Effector CD8-positive, alpha-beta T cell (primary cell): Measurements from ENCODE around the gene PDK3.

ENCODE experiments used
- DNase-seq: peaks from one replicate; lab custom pipeline; 2025; lab: John Stamatoyannopoulos, UW

PDK3 gene

DNA sequence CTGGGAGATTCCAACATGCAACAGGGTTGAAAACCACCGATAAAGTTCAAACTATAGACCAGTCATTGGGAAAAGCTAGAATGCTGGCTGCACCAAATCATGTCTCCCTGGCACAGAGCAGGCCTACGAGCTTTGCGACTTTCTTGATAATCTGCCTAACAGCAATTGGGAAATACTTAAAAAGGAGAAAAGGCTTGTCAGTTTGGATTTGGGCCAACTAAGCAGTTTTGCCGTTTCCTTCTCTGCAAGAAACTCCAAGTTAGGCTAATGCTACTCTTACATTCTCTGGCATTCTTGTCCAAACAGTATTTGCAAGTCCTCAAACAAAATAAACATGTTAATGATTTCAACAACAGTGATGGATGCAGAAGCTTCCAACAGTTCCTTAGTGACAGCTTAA, 87.9 kb downstream of the PDK3 start:
- no peak for DNase-seq

DNA sequence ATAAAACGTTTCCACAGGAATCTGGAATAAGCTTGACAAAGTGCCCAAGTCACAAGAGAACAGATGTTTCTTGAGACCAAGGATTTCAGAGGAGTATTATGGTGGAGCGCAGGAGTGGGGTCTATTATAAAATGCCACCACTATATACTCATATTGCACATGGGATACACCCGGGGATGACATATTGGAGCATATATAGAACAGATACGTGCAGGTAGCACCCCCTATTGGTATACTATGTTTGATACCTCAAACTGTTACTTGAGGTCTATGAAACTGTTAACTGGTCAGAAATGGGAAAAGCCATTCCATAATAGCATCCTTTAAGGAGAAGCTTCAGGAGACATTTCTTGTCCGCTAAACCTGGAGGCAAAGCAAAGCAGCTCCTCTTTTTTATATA, 96.0 kb downstream of the PDK3 start:
- DNase-seq: no peak

DNA sequence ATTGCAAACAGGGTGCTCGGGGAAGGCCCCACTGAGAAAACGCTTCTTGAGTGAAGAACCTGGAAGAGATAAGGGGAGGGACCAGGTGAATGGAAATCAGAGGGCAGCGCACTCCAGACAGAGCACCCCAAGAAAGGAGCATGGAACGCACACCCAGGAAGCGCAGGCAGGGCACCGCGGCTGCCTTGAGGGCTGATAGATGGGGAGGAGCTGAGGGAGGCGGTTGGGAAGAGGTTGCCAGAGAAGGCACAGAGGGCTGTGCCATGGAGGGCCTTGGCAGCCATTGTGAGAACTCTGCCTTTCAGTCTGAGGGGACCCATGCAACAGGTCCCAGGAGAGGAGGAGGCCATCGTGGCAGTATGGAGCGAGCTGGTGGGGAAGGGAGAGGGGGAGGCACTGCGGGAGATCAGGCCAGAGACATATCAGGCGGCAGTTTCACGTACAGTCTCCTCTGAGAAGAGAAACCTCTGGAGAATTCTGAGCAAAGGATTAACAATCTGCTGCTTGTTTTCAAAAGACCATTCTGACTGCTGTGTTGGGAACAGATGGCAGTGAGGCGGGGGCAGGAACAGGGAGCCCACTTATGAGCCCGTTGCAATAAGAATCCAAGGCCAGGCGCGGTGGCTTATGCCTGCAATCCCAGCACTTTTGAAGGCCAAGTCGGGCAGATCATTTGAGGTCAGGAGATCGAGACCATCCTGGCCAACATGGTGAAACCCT, 98.4 kb downstream of the PDK3 start:
- DNase-seq: no peak

DNA sequence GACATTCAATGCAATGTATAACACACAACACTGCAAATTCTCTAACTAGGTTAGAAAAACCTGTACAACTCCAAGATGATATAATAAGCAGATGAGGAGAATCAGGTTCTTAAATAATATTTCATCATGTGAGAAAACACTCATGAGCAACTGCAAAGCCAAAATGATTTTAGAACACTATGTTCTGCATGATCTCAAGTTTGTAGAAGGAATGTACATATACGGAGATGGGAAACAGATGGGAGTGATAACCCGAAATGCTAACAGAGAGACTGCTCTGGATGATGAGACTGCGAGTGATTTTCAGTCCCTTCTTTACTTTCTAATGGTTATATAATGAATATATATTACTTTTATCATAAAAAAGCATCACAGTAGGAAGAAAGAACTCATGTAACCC, 101.2 kb downstream of the PDK3 start:
- no peak for DNase-seq

DNA sequence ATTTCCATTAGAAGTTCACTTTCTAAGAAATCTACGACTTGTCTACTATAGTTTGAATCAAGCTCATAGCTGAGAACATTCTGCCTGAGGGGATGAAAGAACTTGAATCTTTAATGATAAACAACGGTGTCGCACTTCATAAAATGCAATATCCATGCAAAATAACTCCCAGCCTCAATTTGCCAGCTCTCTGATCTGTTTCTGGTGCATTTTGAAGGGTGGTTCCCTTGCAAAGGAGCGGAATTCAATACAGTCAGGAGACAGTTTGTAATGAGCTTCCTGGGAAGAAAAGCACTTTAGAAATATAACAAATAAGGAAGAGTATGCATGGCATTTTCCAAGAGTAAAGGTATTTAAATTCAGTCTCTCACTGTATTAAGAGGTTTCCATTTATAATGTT, 102.1 kb downstream of the PDK3 start:
- DNase-seq: no peak

DNA sequence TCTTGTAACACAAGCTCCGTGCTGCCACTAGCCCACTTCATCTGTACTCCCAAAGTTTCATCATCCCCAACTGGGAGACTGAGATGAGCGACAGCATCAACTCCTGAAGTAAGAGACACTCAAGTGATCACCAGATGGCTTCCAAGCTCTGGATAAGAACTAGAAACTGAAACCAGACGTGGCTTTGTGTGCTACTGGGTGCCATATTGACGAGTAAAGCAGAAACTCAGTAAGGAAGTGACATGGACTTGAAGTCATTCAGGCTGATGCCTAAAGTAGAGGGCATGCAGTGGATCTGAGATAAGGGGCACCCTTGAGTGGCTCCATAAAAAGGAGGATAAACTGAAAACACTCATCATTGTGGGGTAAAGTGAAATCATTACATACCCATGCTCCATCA, 109.7 kb downstream of the PDK3 start:
- DNase-seq: no peak

DNA sequence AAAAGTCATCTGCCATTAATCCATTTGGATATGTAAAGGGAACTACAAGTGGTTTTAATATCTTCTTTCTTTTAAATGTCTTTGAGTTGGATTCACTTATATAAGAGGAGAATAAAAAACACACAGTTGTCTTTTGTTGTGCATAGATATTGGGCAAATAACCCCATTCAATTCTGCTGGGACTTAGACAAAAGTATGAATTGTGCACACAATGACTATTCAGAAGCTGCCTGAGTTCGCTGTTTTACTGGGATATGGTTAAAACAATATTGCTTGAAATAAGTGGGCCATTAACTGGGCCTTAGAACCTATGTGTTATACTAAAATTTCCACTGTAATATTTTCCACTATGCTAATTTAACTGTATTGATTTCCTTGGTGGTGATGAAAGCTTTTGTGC, 110.4 kb downstream of the PDK3 start:
- DNase-seq: no peak

DNA sequence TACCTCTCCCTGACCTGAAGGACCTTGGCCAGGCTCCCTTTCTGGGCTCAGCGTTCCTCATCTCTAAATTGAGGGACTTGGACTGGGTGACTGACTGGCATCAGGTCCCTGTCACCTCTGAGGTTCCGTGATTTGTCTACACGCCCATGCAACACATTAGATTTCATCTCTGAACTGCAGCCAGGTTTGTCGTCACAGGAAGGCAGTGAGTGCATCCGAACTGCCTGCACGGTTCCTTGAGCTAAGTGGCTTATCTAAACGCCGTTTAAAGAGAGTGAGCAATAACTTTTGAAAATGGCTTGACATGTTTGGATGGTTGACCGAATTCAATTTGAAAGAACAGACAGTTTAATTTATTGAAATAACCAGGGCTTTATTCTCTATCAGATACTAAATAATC, 112.0 kb downstream of the PDK3 start:
- no peak for DNase-seq
